ENCODE measurements around the gene SH3GL2. TPM values are rescaled to one million over a fixed set of nuclear protein-coding genes. Genes with fewer than 3 reads are reported as not detected.

SH3GL2 gene
- total RNA-seq, 4 donors from 2014 or later: 0.45 to 2.5 TPM; not detected in 2

- 81 to 87% methylated on average over 2 of the region's 2 CpGs for WGBS, 2 donors
- Histone ChIP-seq H3K36me3 (no peaks in the 10 kb centered on the region), H3K4me1 (no peaks in the 10 kb centered on the region), H3K4me3 (replicated peaks in 1 of 3) (no peak overlapping the region), H3K27me3 (no peaks in the 10 kb centered on the region), H3K9me3 (no peaks in the 10 kb centered on the region), H3K27ac (no peak overlapping the region)
- intact Hi-C loops (cut with DNase I): no loop called here
- no peak for DNase-seq
- TF ChIP-seq POLR2A (IDR thresholded peaks at IDR 0.05): no peak
- TF ChIP-seq, protein P1, sequence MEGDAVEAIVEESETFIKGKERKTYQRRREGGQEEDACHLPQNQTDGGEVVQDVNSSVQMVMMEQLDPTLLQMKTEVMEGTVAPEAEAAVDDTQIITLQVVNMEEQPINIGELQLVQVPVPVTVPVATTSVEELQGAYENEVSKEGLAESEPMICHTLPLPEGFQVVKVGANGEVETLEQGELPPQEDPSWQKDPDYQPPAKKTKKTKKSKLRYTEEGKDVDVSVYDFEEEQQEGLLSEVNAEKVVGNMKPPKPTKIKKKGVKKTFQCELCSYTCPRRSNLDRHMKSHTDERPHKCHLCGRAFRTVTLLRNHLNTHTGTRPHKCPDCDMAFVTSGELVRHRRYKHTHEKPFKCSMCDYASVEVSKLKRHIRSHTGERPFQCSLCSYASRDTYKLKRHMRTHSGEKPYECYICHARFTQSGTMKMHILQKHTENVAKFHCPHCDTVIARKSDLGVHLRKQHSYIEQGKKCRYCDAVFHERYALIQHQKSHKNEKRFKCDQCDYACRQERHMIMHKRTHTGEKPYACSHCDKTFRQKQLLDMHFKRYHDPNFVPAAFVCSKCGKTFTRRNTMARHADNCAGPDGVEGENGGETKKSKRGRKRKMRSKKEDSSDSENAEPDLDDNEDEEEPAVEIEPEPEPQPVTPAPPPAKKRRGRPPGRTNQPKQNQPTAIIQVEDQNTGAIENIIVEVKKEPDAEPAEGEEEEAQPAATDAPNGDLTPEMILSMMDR (IDR thresholded peaks at IDR 0.05): no peak
Measured at GRCh38 chr9:17551023-17551422, 27.8 kb upstream of the SH3GL2 start.

DNA sequence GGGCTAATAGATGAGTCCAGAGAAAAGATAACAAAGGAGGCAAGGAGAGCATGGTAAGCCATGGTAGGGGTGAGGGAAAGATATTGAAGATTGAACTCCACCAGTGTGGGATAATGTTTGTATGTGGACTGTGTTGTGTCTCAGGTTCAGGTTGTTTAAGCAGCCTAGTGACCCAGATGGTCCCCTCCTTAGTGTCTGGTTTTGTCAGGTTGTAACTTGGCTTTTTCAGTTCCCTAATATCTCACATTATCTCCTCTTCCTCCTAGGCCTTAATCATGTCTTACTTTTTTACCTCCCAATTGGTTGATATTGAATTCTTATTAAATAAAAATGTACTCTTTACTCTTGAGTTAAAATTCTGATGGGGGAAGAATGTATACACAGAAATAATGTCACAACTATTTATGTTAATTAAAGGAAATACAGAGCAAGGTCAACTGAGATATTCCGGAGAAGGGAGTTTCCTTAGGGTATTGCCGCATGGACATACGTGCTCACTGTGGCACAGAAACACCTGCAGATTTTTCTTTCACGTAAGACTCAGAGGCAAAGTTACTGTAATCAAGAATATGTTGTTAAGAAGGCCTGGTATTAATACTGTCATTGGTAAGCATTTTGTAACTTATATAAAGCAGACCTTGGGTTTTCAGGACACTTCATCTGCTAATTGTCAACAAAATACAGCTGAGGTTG lies 23.4 kb upstream of the SH3GL2 start:
- 62 to 66% methylated on average over 4 of the region's 4 CpGs for WGBS, 2 donors

GRCh38 chr9:17556255-17556654 lies 22.6 kb upstream of the SH3GL2 start:
- H3K27me3 ChIP-seq: no peaks in the 10 kb centered on the region
- intact Hi-C loops (cut with DNase I): no loop called here
- no peak for DNase-seq
- no peaks in the 10 kb centered on the region for H3K4me1 ChIP-seq
- H3K9me3 ChIP-seq: no peaks in the 10 kb centered on the region
- H3K4me3 ChIP-seq (replicated peaks in 1 of 3): no peak overlapping the region
- TF ChIP-seq, protein P1 (IDR thresholded peaks at IDR 0.05): no peak
- no peak for TF ChIP-seq POLR2A (IDR thresholded peaks at IDR 0.05)
- WGBS, 2 donors: 71 to 80% methylated on average over 8 of the region's 8 CpGs
- no peak overlapping the region for H3K27ac ChIP-seq
- no peaks in the 10 kb centered on the region for H3K36me3 ChIP-seq

More for the DNA sequence above, 23.4 kb upstream of the SH3GL2 start:
- Histone ChIP-seq H3K4me3 (replicated peaks in 1 of 3) (no peak overlapping the region), H3K4me1 (no peaks in the 10 kb centered on the region), H3K27ac (no peak overlapping the region), H3K36me3 (no peaks in the 10 kb centered on the region), H3K9me3 (no peaks in the 10 kb centered on the region), H3K27me3 (no peaks in the 10 kb centered on the region)
- DNase-seq: no peak
- intact Hi-C loops (cut with DNase I): no loop called here
- TF ChIP-seq POLR2A (IDR thresholded peaks at IDR 0.05): no peak
- TF ChIP-seq, protein P1 (IDR thresholded peaks at IDR 0.05): no peak

DNA sequence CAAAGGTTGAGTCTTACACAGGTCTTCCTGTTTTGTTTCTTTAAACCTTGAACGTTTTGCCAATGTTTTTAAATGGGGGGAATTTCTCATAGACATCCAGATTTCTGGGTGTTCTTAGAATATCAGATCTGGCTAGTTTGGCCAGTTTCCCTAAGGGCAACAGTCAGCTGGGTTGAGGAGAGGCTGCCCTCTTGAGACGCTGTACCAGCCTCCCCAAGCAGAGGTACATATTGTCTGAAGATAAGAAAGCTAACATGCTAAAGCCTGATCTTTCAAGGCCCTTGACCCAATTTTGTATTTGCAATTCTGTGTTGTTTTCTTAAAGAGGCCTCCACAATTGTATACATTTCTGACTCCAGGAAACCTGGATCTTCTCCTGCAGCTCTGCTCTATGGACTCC lies 21.9 kb upstream of the SH3GL2 start:
- intact Hi-C loops (cut with DNase I): no loop called here
- Histone ChIP-seq H3K27ac (no peak overlapping the region), H3K27me3 (no peaks in the 10 kb centered on the region), H3K4me1 (no peaks in the 10 kb centered on the region), H3K4me3 (replicated peaks in 1 of 3) (no peak overlapping the region), H3K9me3 (no peaks in the 10 kb centered on the region), H3K36me3 (no peaks in the 10 kb centered on the region)
- 21% methylated on average over 2 of the region's 2 CpGs for WGBS, 2 donors
- no peak for DNase-seq
- TF ChIP-seq POLR2A (IDR thresholded peaks at IDR 0.05): no peak
- TF ChIP-seq, protein P1 (IDR thresholded peaks at IDR 0.05): no peak

DNA sequence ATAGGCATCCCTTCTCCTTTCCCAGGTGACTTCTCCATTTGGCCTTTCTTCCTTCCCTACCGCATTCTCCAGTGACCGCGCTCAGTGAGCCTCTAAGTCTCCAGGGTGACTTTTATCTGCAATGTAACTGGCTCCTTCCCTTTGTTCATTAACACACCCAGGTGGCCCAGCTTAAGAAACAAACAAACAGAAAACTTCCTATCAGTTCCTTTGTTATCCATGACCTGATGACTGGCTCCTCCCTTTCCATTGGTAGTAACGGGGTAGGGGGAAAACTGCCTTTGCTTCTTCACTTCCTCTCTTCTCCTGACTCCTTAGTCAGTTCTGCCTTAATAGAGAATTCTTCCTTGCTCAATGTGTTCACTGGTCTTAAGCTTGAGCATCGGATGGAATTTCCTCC lies 7.0 kb upstream of the SH3GL2 start:
- H3K27me3 ChIP-seq: no peaks in the 10 kb centered on the region
- 31 to 34% methylated on average over 5 of the region's 5 CpGs for WGBS, 2 donors
- intact Hi-C loops (cut with DNase I): no loop called here
- no peaks in the 10 kb centered on the region for H3K9me3 ChIP-seq
- H3K27ac ChIP-seq: no peak overlapping the region
- no peaks in the 10 kb centered on the region for H3K4me1 ChIP-seq
- TF ChIP-seq POLR2A (IDR thresholded peaks at IDR 0.05): no peak
- TF ChIP-seq, protein P1 (IDR thresholded peaks at IDR 0.05): no peak
- DNase-seq: no peak
- no peak overlapping the region for H3K4me3 ChIP-seq (replicated peaks in 1 of 3)
- no peaks in the 10 kb centered on the region for H3K36me3 ChIP-seq

Measured in thyroid gland (tissue), 4 donors.